HG03342 (cell line): ENCODE results near the gene ECHS1.

Experiments used
- ATAC-seq: cut with Tn5 transposase; IDR thresholded peaks from one replicate; pipeline ENCODE4 v1.9.1; 2021; ENCODE audit warnings: mild to moderate bottlenecking, moderate library complexity; ENCODE audit not compliant: unreplicated experiment

ECHS1 gene

DNA sequence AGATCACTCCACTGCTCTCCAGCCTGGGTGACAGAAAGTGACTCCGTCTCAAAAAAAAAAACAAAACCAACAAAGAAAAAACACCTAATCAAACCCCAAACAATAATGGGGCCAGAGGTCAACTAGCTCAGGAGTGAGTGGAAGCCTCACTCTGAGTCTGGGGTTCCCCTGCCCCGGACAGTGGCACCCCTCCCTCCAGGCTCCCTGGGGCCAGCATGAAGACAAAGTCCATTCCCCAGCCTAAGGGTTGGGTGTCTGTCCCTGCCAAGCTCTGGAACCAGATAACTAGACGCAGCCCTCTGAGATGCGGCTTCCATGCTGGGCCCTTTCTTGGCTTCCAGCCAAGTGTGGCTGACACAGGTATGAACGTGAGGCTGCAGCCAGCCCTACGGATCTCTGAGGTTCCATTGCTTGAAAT, 13.6 kb downstream of the ECHS1 start:
- ATAC-seq: no peak

DNA sequence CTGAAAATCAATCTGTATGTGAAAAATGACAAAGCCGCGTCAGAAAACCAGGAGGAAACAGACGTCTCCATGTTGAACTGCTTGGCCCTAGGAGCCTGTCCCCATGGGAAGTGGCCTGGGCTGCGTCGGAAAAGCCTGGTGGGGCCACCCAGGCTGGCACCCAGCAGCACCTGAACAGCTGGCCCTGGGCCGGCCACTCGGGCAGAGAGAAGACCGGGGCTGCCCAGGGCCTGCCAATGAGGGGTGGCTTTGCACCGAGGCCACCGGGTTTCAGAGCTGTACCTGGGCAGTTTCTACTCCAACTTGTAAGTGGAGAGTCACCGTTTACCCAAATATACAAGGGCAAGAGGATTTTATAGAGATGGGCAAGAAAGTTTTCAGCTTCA, 14.2 kb downstream of the ECHS1 start:
- ATAC-seq: no peak

DNA sequence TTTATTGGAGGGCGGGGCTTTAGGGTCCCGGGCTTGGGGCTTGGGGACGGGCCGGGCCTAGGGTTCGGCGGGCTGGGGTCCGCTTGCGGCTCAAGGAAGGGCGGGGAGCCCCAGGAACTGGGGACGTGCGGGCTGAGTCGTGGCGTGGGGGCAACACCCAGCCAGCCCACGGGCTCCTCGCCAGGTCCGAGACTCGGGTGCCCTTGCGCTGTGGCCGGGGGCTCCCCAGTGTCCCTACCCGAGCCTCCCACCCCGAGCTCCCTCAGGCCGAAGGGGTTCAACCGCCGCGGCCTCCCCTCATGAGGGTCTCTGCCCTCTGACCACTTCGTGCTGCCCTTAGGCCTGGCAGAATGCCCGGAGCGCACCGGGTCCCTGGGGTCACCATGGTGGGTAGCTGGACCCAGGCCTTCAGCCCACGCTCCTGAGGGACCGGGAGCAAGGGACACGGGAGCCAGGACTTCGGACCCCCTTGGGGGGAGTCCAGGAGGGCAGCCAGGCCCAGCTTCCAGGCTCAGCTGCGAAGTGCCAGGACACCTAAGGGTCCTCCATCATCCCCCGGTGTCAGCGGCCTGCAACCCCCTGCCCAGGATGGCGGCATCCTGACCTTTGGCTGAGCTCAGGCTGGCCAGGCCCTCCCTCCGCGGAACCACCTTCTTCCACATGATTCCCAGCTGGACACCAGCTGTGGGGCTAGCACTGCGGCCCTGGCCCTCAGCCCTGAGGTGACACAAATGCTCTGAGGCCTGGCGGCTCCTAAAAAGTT, 14.8 kb downstream of the ECHS1 start:
- ATAC-seq: no peak

DNA sequence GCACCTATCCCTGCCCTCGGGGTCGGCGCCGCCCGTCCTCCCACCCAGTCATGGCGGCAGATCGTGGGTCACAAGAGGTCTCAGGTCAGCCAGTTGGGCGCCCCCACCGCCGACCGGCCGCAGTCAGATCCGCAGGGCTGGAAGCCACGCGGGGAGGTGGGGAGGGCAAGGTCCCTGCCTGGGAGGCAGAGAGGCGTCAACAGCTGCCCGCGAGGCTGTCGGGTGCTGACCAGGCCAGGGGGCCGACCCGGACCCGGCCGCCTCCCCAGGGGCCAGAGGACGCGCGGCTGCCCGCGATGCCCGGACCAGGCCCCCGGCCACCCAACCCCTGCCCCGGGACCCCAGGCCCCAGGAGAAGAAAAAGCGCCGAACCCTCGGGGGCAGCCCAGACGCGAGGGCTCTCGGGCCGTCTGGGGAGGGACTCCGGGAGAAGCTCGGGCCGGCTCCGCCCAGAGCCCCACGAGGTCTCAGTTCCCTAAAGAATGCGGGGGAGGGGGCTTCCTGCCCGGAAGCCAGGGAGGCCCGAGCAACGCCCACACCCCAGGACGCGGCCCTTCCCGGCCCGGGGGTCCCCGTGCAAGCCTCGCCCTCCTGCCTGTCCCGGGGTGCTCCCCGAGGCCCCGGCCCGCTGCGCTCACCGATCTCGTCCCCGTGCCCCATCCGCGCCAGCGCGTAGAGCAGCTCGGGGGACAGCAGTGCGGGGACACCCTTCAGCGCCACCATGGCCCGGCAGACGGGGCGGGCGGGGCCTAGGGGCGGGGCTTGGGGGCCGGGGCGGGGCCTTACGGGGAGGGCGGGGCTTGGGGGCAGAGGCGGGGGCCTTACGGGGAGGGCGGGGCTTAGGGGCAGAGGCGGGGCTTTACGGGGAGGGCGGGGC, 15.6 kb downstream of the ECHS1 start, which contains the start of gene FUOM:
TSS of gene FUOM (minus strand) at position 735 of the 877 bp plus-strand sequence. CDS start at position 723, 12 bp downstream.
- ATAC-seq: peak; percentile 73

DNA sequence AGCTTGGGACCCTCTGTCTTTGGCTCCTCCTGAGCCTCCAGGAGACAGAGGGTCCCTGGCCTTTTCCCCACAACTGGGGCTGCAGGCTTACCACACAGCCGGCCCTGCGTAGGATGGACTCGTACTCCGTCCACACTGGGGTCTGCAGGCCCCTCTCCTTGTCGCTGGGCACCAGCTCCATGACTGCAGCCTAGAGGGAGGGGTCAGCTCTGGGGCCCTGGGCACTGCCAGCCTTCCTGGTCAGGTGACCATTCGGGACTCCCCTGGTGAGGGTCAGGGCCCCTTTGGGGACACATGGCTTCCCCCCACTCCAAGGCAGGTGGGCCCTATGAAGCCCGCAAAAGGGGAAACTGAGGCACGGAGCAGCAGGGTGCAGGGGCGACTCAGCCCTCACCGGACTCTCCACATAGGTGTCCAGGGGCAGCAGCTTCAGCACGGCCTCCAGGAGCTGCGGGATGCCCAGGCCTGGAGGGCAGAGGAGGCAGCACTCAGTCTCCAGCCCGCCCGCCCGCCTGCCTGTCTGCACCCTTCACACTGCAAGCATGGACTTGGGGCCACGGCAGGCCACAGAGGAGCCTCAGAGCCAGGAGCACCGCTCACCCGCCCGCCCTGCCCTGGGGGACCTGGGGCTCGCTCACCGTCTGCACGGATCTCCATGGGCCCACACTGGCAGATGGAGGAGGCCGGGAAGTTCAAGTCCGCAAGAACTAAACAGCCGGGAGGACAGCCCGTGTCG, 16.4 kb downstream of the ECHS1 start:
- no peak for ATAC-seq

DNA sequence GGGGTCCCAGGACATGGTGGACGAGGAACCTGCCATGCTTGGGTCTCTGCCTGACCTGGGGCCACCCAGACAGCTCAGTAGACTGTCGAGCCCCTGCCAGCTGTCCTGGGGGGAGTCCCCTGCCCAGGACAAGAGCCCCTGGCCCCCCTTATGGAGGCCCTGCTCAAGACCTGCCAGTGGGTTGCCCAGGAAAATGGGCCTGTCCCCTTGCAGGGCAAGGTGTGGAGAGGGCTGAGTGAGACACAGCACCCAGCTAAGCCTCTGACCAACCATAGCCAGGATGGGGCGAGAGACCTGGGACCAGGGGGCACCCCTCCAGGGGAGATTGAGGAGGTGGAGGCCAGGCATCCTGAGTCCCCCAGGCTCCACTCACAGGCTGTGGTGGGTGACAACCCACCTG, 17.2 kb downstream of the ECHS1 start:
- ATAC-seq: no peak

DNA sequence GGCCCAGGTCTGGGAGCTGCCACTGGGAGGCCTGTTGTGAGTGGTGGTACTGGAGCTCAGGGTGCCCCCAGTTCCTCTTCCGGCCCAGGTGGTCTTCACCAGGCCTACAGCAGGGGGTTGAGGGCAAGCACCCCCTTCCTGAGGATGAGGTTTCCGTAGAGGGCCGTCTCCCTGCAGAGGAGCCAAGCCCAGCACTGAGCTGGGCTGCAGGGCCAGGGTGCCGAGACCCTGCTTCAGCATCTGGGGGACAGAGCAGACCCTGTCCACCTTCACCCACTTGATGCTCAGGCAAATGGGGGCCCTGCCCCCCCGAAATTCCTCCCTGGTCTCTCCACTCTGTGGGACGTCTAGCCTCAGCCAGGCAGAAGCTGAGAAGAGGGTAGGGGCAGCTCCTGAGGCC, 17.9 kb downstream of the ECHS1 start:
- no peak for ATAC-seq

DNA sequence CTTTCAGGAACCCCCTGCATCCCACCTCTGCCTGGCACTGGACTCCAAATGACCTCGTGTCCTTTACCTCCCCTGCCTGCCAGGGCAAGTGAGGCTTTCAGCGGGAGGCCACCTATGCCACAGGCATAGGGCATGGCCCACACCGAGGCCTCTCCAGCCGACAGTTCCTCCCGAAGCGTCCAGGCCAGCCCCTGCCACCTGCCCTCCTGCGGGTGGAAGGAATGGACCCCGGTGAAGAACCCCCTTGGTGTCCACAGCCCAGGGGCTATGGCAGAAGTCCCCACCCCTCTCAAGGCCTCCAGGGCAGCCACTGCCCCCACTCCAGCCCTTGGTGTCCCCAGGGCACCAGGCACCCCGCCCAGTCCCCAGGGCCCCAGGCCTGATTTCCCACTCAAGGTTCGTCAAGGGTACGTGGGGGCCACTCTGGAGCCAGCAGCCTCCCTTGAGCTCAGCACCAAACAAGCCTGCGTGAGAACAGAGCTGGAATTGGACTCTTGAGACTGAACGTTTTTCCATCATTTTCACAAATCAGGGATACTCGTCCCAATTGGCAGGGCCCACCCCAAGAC, 18.4 kb downstream of the ECHS1 start:
- ATAC-seq: no peak

DNA sequence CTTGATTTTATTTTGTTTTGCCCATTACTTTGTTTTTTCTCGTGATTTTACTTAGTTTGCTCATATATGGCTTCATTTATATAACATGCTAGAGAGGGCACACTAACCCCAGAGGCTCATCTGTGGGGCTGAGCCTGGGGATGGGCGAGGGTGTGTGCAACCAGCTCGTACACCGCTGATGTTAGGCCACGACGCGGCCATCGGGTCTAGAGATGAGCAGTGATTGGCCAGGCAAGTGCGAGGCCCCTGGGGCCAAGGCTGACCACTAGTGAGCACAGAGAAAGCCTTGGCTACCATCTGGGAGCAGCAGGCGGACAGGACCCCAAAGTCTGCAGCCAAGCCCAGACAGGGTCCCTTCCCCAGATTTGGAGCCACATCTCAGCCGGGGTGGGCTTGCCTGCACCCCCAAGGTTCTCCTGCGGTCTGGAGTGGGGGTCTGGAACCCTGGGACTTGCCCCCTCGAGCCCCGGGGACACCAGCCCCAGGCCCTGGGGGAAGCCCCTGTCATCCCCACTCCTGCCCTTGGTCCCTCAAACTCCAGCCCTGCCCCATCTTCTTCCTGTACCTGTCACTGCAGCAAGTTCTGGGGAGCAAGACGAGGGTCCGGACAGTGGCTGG, 19.1 kb downstream of the ECHS1 start:
- ATAC-seq: no peak

DNA sequence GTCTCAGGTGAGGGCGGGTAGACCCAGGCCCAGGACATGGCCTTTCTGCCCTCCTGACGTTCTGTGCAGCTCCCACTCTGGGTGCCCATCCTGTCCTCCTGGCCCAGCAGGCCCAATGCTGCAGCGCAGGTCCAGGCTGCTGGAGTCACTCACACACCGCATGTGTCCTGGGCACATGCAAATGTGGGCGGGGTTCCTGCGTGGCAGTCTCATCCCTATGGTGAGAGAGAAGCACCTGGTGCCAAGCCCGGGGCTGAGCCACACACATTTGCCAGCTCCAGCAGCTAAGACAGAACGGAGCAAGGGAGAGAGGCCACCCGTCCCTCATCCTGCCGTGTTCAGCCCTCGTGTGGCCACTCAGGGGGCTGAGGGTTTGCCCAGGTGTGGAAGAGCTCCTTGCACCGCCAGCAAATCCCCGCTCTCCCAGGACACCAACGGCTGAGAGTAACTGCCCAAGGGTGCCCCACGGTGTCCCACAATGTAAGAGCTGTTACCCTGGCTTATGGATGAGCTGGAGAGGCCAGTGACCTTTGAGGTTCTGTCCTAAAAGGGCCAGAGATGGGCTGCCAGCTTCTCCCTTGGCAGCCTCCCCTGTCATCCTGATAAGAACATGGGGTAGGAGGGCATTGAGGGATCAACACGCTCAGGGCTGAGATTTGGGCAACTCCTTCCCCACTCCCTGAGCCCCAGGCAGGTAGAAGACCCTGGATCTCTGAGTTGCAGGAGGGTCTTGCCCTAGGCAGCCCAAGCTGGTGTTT, 19.8 kb downstream of the ECHS1 start:
- ATAC-seq: no peak

DNA sequence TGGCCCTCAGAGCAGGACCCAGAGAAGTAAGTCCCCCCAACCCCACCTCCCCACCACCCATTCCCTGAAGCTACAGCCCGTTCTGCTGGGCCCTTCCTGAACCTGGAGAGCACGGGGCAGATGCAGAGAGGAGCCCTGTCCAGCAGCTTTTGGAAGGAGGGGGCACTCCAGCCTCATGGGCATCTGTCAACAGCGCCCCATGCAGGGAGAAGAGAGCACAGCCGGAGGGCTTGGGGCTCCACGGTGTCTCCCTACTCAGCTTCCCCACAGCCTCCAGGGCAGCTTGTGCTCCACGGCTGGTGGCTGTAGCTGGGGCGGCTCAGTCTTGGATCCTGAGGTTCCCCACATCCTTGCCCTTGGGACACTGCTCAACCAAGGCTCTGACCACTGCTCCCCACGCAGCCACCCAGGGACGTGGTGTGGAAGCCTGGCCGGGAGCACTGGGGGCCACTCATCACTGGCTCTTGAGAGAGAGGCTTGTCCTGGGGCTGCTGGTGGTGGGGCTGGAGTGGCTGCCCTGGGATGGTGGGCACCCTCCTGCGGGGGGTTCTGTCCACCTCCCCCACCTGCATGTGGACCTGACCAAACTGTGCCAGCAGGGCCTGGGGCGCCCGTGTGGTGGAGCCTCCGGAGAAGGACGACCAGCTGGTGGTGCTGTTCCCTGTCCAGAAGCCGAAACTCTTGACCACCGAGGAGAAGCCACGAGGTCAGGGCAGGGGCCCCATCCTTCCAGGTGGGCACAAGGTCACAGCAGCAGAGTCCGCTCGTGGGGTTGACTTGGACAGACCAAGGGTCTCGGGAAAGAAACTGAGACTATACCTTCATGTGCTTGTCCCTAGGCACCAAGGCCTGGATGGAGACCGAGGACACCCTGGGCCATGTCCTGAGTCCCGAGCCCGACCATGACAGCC, 21.5 kb downstream of the ECHS1 start:
- ATAC-seq: no peak

DNA sequence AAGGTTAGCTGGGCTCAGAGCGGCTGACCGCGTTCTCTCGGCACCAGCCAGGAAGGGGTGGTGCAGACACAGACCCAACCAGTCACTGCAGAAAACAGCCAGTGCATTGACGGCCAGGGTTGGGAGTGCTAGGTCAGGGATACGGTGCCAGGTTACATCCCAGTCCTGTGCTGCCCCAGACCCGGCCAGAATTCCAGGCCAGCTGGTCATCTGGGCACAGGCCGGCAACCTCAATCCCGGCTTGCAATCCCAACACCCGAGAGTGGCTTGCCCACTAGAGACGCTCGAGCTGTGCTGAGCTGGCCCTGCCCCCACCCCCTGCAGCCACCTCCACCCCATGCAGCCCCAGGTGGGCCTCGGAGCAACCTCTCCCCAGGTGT, 22.2 kb downstream of the ECHS1 start:
- no peak for ATAC-seq

DNA sequence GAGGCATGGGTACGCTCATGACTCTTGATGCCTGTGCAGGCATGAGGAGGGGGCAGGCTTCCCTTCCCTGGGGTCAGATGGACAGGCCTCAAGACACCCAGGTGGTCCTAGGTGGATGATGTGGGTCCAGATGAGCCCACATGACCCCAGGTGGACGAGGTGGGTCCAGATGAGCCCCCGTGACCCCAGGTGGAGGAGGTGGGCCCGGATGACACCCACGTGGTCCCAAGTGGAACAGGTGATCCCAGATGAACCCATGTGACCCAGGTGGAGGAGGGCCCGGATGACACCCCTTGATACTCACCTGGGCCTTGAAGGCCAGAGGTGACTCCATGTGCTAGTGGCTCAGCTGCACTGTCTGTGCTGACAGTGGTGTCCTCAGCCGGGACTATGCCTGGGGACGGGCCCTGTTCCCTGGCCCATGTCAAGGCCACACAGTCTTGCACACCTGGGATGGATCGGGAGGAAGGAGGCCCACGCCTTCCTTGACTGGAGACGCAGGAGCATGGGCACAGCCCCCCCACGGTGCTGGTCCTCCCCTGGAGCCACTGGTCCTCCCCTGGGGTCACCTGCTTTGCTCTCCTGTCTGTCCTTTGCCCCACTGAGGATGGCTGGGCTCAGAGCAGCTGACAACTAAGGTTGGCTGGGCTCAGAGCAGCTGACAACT, 22.7 kb downstream of the ECHS1 start:
- ATAC-seq: no peak

DNA sequence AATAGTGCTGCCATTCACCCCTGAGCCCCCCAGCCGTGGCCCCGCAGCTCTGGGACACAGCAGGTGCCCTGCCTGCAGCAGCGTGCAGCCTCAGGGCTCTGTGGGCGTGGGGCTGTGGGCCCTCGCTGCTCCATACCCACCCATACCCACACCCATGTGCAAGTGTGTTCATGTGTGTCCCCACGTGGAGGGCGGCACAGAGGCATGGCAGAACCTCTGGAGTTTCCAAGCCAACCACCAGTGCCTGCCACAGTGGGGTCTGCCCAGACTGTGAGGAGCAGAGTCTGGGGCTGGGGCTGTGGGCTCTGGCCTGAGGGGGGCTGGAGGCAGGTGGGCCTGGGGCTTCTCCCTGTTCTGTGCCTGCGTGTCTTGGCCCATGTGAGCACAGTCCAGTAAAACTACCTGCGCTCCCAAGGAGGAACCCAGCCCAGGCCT, 23.6 kb downstream of the ECHS1 start:
- no peak for ATAC-seq

DNA sequence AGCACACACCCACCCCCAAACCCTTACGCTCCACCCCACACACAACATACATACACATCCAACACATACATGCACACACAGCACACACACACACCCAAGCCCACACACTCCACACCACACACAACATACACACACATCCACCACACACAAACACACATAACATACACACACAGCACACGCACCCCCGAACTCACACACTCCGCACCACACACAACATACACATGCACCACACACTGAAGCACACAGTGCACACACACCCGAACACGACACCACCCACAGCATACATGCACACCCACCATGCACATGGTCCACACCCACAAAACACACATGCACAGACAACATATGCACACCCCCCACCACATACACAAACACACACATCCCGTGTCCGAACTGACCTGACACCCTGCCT, 24.0 kb downstream of the ECHS1 start:
- no peak for ATAC-seq

DNA sequence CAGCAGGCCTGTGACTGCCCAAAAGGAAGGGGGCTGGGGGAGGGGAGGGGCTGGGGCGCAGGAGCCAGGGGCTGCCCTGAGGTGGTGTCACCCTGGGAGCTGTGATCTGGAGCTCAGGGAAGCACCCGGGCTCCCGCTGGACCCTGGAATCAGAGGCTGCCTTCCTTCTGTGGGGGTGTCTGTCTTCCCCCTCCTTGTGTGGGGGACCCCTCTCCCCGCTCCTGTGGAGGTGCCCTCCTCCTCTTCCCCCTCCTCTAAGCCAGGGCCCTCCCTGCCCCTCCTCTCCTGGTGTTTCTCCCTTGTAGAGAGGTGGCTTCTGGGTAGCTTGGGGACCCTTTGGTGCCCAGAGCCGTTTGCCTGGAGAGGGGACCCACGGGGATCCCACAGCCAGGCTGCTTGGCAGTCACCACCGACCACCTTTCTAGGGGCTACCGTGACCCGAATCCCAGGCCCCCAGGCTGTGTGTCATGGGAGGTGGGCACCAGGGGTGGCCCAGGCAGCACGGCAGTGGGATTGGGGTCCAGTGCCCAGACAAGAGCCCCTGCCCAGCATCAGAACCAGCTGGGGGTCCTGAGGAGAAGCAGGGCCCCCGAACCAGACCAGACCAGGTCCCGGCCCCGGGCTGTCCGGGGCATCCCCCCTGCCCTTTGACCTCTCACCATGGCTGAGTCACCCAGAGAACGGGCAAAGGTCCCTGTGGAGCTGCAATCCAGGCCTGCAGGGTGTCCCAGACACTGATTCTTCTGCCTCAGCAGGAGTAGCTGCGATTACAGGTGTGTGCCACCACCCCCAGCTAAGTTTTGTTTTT, 25.2 kb downstream of the ECHS1 start:
- ATAC-seq: no peak

DNA sequence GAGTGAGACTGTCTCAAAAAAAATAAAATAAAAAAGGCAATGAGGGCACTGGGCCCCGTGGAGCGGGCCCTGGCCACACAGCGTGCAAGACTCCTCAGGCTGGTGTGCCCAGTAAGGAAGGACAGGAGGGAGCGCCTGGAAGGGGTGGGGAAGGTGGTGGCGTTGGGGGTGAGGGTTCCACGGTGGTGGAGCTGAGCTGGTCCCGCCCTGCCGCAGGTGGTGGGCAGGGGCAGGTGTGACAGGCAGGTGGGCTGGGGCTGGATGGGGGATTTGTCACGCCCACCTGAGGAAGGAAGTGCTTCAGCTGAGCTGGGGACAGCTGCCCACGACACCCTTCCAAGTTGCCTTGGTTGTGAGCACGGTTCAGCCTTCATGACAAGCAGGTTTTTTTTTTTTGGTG, 26.7 kb downstream of the ECHS1 start:
- ATAC-seq: no peak

DNA sequence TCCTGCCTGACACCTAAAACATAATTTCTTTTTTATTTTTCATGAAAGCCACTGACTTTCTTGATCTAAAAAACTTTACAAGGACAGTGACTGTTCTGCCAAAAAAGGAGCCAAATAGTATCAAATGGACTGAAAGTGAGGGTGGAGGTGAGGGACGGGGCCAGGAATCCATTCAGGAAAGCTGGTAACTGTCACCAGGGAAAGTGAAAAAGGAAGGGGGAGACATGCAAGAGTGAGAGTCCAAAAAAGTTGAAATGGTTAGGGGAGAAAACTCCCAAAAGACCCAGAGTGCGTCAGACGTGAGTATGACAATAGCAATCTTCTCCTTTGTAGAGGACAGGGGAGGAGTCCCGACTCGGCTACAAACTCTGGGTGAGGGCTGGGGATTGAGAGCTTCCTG, 28.9 kb downstream of the ECHS1 start:
- no peak for ATAC-seq
